Measurements from ENCODE around the gene TENT4B. TPM values are rescaled to one million over a fixed set of nuclear protein-coding genes. Genes with fewer than 3 reads are reported as not detected.

Gene TENT4B
- total RNA-seq, 1 experiment from 2014 or later, result 13.0 TPM

GRCh38 chr16:50160495-50161164 is 7.5 kb downstream of the TENT4B start:
- Histone ChIP-seq H4K91ac (ENCODE audit: insufficient read length, low read depth, low read length) (no peak overlapping the region), H3K79me2 (ENCODE audit: insufficient read depth, low read length) (peaks cover 13% of the 10 kb centered on the region; the same call in 1 of the 2 replicates), H2BK15ac (ENCODE audit: low read depth, low read length) (no peak overlapping the region), H2AFZ (ENCODE audit: low read length) (no peak overlapping the region), H3K18ac (ENCODE audit: insufficient read length, low read depth, low read length) (no peak overlapping the region), H3K23me2 (ENCODE audit: insufficient read length, low read depth, low read length, poor library complexity, severe bottlenecking) (no peaks in the 10 kb centered on the region), H3T11ph (ENCODE audit: low read length) (no peak overlapping the region), H4K8ac (replicated peaks; ENCODE audit: insufficient read length, low read depth, low read length) (no peak overlapping the region), H3K14ac (ENCODE audit: insufficient read depth, low read length) (no peak overlapping the region), H3K27me3 (ENCODE audit: insufficient read depth, low read length) (no peaks in the 10 kb centered on the region), H2BK5ac (ENCODE audit: insufficient read length, low read length) (no peak overlapping the region), H4K5ac (ENCODE audit: insufficient read length, low read depth, low read length) (no peak overlapping the region), H2AK5ac (ENCODE audit: insufficient read length, low read length) (no peak overlapping the region), H2BK20ac (ENCODE audit: low read depth, low read length, poor library complexity, severe bottlenecking) (no peak overlapping the region), H3K56ac (ENCODE audit: insufficient read length, low read depth, low read length) (no peak overlapping the region), H3K79me1 (ENCODE audit: insufficient read depth, low read depth, low read length, poor library complexity, severe bottlenecking) (peaks cover 2% of the 10 kb centered on the region), H3K9me3 (ENCODE audit: control insufficient read depth, low read depth, low read length) (no peaks in the 10 kb centered on the region), H3K9ac (ENCODE audit: extremely low read depth, insufficient read length, low read length) (no peak overlapping the region), H2BK120ac (ENCODE audit: low read depth, low read length, poor library complexity, severe bottlenecking) (no peak overlapping the region), H3K4me2 (ENCODE audit: insufficient read depth, insufficient read length, low read length) (no peak overlapping the region), H3K4me1 (ENCODE audit: insufficient read depth, low read length) (peaks cover under 1% of the 10 kb centered on the region; the same call in 1 of the 2 replicates), H3K27ac (ENCODE audit: insufficient read length, low read depth, low read length) (no peak overlapping the region), H4K20me1 (ENCODE audit: control insufficient read depth, insufficient read depth, insufficient read length) (no peaks in the 10 kb centered on the region), H3K4ac (ENCODE audit: low read depth, low read length) (no peak overlapping the region), H2BK12ac (ENCODE audit: insufficient read length, low read depth, low read length) (no peak overlapping the region), H3K23ac (ENCODE audit: insufficient read length, low read depth, low read length) (no peak overlapping the region)
- no CpG with 5 or more reads among the region's 4 CpGs for WGBS (ENCODE audit: extremely low coverage, insufficient read length, low lambda C conversion rate)
- H3K4me1 Mint-ChIP-seq, result peaks cover under 1 to 6% of the 10 kb centered on the region in 2 experiments
- H3K27ac Mint-ChIP-seq, result no peak overlapping the region
- TF ChIP-seq, protein P1, sequence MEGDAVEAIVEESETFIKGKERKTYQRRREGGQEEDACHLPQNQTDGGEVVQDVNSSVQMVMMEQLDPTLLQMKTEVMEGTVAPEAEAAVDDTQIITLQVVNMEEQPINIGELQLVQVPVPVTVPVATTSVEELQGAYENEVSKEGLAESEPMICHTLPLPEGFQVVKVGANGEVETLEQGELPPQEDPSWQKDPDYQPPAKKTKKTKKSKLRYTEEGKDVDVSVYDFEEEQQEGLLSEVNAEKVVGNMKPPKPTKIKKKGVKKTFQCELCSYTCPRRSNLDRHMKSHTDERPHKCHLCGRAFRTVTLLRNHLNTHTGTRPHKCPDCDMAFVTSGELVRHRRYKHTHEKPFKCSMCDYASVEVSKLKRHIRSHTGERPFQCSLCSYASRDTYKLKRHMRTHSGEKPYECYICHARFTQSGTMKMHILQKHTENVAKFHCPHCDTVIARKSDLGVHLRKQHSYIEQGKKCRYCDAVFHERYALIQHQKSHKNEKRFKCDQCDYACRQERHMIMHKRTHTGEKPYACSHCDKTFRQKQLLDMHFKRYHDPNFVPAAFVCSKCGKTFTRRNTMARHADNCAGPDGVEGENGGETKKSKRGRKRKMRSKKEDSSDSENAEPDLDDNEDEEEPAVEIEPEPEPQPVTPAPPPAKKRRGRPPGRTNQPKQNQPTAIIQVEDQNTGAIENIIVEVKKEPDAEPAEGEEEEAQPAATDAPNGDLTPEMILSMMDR (conservative IDR thresholded peaks at IDR 0.05), result no peak
- DNase-seq, result no peak
- no peaks in the 10 kb centered on the region for H3K27me3 Mint-ChIP-seq (ENCODE audit: low read depth)
- H3K36me3 Mint-ChIP-seq (ENCODE audit: insufficient read depth in 1 of 3, low read depth in 3 of 3), result peaks cover 0 to 5% (median 0%) of the 10 kb centered on the region in 3 experiments; a peak in 3 of 7 replicates
- H3K4me3 Mint-ChIP-seq, result no peak overlapping the region
- no peaks in the 10 kb centered on the region for H3K9me3 Mint-ChIP-seq
